ENCODE data around the gene SLC6A6.

Gene SLC6A6

DNA sequence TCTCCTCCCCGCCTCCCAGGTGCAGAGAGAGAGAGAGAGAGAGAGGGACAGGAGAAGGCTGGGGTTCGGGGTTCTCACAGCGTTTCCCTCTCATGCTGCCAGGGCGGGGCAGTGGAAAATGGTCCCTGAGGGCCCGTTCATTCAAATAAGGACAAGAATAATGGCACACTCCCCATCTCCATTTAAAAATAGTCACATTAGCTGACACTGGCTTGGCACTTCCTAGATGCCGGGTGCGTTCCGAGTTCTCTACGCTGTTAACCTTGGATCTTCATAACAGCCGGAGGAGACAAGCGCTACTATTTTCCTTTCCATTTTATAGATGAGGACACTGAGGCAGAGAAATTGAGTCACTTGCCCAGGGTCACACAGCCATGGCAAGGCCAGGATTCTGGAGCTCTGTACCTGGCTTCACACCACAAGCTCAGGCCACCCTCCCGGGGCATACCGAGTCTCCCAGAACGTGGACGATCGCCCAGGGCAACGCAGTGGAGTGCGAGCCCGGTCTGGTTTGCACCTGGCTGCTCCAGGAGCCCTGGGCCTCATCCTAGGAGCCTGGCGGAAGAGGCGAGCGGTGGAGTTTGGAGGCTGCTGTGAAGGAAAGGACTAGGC lies 608 bp upstream of the SLC6A6 start:
- no peak for DNase-seq (ENCODE audit: extremely low read depth, low read depth)
- no peak for TF ChIP-seq CTCF (IDR thresholded peaks at IDR 0.05; ENCODE audit: low read depth, low read length)

GRCh38 chr3:14403619-14404155 lies 1.3 kb downstream of the SLC6A6 start:
- TF ChIP-seq CTCF (IDR thresholded peaks at IDR 0.05; ENCODE audit: low read depth, low read length): no peak

DNA sequence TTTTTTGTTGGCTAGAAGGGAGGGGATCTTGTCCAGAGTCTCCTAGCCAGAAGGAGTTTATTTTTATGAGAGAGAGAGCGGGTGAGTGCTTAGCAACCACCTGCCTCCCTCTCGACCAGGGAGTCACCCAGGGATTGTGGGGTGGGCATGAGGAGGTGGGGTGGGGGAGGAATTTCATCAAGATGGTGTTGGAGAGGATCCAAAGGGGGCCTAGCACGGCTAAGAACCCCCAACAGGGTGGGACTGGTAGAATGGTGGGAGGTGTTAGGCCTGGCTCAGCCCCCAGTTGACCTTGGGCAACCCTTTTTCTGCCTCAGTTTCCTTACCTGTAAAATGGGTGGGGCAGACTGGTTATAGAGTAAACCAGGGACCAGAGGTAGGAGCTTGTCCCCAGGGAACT lies 1.8 kb downstream of the SLC6A6 start:
- DNase-seq (ENCODE audit: extremely low read depth, low read depth): no peak
- TF ChIP-seq CTCF (IDR thresholded peaks at IDR 0.05; ENCODE audit: low read depth, low read length): no peak

More at GRCh38 chr3:14403619-14404155, 1.3 kb downstream of the SLC6A6 start:
- no peak for DNase-seq (ENCODE audit: extremely low read depth, low read depth)

DNA sequence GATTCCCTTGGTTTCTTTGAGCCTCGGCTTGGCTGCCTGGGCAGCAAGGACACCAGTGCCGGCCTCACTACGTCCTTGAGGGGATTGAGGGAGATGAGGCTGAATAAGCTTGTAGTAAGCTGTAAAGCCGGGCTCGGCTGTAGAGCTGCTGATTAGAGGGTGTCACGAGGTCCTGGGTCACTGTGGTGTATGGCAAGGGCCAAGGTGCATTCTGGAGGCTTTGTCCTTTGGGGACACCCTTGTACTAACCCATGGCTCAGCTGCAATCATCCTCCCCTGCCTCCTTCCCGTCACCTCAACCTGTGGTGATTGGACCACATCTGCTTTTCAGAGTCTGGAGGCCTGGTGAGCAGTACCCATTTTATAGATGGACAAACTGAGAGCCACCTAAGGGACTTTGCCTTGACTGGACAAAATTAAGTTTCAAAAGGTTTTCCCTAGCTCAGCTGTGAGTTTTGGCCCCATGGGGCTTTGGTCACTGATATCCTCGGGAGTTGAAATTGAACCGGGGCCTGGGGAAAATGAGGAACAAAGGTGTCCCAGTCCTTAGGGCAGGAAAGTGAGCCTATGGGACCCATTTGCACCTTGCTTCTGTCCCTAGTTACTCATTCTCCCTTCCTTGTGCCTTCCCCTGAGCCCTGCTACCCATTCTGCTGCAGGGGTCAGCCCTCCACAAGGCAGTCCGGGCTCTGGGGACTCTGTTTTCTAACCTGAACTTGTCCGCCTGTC lies 2.4 kb downstream of the SLC6A6 start:
- TF ChIP-seq CTCF (IDR thresholded peaks at IDR 0.05; ENCODE audit: low read depth, low read length): no peak
- DNase-seq (ENCODE audit: extremely low read depth, low read depth): no peak

- DNase-seq (ENCODE audit: extremely low read depth, low read depth): no peak
- no peak for TF ChIP-seq CTCF (IDR thresholded peaks at IDR 0.05; ENCODE audit: low read depth, low read length)
Observed at GRCh38 chr3:14405360-14406238, 3.2 kb downstream of the SLC6A6 start.

DNA sequence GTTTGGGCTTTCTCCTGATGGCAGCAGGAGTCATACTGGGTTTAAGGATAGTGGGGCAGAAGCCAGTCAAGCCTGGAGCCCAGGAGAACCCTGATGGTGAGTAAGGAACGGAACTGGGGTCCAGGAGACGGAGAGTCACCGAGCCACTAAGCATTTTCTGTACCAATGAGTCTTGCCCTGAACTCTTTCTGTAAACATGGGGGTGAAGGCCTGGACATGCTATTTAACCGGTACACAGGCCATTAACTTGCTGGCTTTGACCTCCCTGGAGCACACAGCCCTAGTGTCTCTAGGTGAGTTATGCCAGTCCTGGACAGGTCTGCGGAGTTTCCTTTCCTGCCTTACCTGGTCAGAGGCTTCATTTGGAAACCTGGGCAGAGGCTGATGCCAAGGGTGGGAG lies 3.9 kb downstream of the SLC6A6 start:
- TF ChIP-seq CTCF (IDR thresholded peaks at IDR 0.05; ENCODE audit: low read depth, low read length): no peak
- no peak for DNase-seq (ENCODE audit: extremely low read depth, low read depth)

All from AG09319 (cell line).